ENCODE data around the gene ESYT2.
A peak's percentile ranks its signal among the peaks of the same experiment; 100 is the strongest.
"Not testable (repeated sequence)": the region's sequence is repeated elsewhere in the genome, so short reads cannot be mapped to it uniquely, and the experiment has no call there.

ESYT2 gene

DNA sequence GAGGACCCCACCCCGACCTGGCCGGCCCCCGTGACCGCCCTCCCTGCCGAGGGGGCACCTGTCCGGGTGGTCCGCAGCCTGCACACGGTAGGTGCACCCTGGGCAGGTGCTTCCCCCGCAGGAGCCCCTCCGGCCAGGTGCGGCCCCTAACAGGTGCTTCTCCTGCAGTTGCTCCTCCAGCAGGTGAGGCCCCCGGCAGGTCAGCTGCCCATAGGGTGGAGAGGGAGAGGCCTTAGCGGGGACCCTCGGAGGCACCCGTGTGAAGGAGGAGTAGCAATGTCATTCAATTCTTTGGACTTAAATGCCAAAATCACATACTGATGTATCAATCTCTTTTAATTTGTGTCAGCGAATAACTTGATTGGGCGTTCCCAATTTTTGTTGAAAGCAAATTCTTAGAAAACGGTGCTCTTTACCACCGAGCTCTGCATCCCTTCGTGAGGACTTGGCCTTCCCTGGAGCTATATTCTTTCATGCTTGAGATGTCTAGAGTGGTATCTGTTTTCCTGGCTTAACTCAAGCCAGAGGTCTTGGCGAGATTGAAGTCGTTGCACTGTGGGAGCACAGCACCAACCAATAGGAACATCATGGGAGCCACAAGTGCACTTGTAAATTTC is 124.0 kb downstream of the ESYT2 start:
- H3K4me2 ChIP-seq (ENCODE audit: low read length), result peak overlapping the region; percentile 79
- H3K36me3 ChIP-seq (ENCODE audit: insufficient read depth, low read length), result no peaks in the 10 kb centered on the region
- peak overlapping the region; percentile 97 for H3K9ac ChIP-seq (ENCODE audit: low read depth, low read length)
- peak overlapping the region; percentile 94 for H3K4me3 ChIP-seq (ENCODE audit: low read length)
- no peaks in the 10 kb centered on the region for H3K27me3 ChIP-seq (ENCODE audit: control insufficient read depth, insufficient read depth, low read length)
- H3K9me3 ChIP-seq (replicated peaks; ENCODE audit: low read length), result no peaks in the 10 kb centered on the region
- H3K4me1 ChIP-seq (ENCODE audit: control insufficient read depth, insufficient read depth, low read length), result peaks cover 8% of the 10 kb centered on the region

DNA sequence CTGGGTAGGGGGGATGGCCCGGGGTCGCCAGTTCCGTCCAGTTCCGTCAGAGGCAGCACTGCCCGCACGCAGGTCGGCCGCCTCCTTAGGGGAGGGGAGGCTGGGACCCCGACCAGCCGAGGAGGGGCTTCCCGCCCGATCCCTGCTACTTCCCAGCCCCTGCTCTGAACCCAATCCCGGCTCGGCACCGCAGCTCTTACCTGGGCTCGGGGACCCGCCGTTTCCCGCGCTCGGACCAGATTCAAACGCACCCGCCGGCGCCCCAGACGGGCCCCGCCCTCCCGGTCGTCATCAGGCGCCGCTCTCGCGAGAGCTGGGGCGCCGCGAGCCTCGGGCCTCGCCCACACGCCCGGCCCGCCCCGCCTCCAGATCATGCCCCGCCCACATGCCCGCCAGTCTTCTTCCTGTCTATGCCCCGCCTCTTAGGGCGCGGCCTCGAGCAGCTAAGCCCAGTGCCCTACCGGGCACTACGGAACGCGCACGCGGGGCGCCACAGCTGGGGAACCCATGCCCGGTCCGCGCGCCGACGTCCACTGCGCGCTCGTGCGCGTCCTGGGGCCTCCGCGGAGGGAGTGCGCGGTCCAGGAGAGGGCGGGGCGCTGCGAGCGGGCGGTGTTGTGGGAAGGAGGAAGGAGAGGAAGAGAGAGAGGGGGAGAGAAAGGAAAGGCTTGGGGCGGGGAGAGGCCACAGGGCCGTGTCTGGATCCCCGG is 124.6 kb downstream of the ESYT2 start, which contains the start of gene NCAPG2:
NCAPG2 (minus strand) TSS at position 281 of the 710 bp plus-strand sequence. CDS start 2,905 bp downstream, outside the sequence.
- Histone ChIP-seq H3K9ac (ENCODE audit: low read depth, low read length) (peak within 1 kb of the TSS; percentile 97), H3K4me1 (ENCODE audit: control insufficient read depth, insufficient read depth, low read length) (peaks cover 8% of the 10 kb centered on the region), H3K9me3 (replicated peaks; ENCODE audit: low read length) (no peaks in the 10 kb centered on the region), H3K36me3 (ENCODE audit: insufficient read depth, low read length) (peaks cover 5% of the 10 kb centered on the region), H3K4me3 (ENCODE audit: low read length) (peak within 1 kb of the TSS; percentile 94), H3K27me3 (ENCODE audit: control insufficient read depth, insufficient read depth, low read length) (no peaks in the 10 kb centered on the region), H3K4me2 (ENCODE audit: low read length) (peak within 1 kb of the TSS; percentile 96)

DNA sequence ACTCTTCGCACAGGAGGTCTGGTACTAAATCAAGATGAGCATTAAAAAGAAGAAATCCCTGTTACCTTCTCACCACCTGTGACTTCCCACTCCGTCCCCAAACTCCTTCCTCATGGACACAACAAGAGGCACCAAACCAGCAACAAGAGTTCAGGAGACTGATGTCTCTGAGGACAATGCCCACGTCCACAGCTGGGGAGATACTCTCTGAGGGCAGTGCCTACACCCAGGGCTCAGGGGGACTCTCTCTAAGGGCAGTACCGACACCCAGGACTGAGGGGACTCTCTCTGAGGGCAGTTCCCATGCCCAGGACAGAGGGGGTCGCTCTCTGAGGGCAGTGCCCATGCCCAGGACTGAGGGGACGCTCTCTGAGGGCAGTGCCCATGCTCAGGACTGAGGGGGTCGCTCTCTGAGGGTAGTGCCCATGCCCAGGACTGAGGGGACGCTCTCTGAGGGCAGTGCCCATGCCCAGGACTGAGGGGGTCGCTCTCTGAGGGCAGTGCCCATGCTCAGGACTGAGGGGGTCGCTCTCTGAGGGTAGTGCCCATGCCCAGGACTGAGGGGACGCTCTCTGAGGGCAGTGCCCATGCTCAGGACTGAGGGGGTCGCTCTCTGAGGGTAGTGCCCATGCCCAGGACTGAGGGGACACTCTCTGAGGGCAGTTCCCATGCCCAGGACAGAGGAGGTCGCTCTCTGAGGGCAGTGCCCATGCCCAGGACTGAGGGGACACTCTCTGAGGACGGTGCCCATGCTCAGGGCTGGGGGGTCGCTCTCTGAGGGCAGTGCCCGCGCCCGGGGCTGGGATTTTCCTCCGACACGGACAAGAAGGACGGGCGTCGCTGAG is 125.4 kb downstream of the ESYT2 start:
- not testable (repeated sequence) for H3K9me3 ChIP-seq (replicated peaks; ENCODE audit: low read length); H3K27me3 ChIP-seq (ENCODE audit: control insufficient read depth, insufficient read depth, low read length); H3K4me1 ChIP-seq (ENCODE audit: control insufficient read depth, insufficient read depth, low read length)
- Histone ChIP-seq H3K4me2 (ENCODE audit: low read length) (peak overlapping the region; percentile 96), H3K4me3 (ENCODE audit: low read length) (peak overlapping the region; percentile 94), H3K9ac (ENCODE audit: low read depth, low read length) (peak overlapping the region; percentile 97), H3K36me3 (ENCODE audit: insufficient read depth, low read length) (peaks cover 13% of the 10 kb centered on the region)

DNA sequence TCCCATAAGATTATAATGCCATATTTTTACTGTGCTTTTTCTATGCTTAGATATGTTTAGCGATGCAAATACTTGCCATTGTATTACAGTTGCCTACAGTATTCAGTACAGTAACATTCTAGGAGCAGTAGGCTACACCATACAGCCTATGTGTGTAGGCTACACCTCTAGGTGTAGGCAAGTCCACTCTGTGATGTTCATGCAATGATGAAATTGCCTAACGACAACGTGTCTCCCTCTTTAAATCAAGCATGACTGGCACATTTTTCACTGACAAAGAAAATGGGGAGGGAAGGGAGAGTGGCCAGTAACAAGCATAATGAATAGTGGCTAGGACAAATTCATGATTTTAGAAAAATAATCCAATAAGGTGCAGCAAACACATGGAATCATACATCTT is 126.4 kb downstream of the ESYT2 start:
- H3K4me3 ChIP-seq (ENCODE audit: low read length), result peak overlapping the region; percentile 94

DNA sequence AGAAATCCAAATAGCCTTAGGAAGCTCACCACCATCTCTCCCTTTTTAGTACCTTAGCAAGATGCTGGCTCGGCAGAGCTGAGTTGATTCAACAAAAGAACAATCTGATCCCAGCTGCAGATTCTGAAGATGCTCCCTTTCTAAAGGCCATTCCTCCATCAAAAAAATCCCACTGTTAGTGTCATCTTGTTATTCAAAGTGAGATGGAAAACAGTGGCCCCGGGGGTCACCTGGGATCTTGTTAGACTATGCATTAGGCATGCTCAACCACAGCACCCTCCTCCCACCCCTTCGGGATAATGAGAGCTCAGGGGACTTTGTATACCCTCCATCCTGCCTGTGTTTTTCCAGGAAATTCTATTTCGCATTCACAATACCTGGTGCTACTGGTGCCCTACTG is 127.1 kb downstream of the ESYT2 start:
- peak overlapping the region; percentile 4 for H3K4me3 ChIP-seq (ENCODE audit: low read length)
- H3K9me3 ChIP-seq (replicated peaks; ENCODE audit: low read length), result no peaks in the 10 kb centered on the region
- H3K27me3 ChIP-seq (ENCODE audit: control insufficient read depth, insufficient read depth, low read length), result no peaks in the 10 kb centered on the region
- H3K4me2 ChIP-seq (ENCODE audit: low read length), result peak overlapping the region; percentile 96
- peaks cover 8% of the 10 kb centered on the region for H3K4me1 ChIP-seq (ENCODE audit: control insufficient read depth, insufficient read depth, low read length)
- H3K9ac ChIP-seq (ENCODE audit: low read depth, low read length), result no peak overlapping the region
- H3K36me3 ChIP-seq (ENCODE audit: insufficient read depth, low read length), result peaks cover 13% of the 10 kb centered on the region

More for the DNA sequence above, 126.4 kb downstream of the ESYT2 start:
- Histone ChIP-seq H3K4me2 (ENCODE audit: low read length) (peak overlapping the region; percentile 96), H3K9ac (ENCODE audit: low read depth, low read length) (peak overlapping the region; percentile 97), H3K4me1 (ENCODE audit: control insufficient read depth, insufficient read depth, low read length) (peaks cover 8% of the 10 kb centered on the region), H3K9me3 (replicated peaks; ENCODE audit: low read length) (no peaks in the 10 kb centered on the region), H3K36me3 (ENCODE audit: insufficient read depth, low read length) (peaks cover 13% of the 10 kb centered on the region), H3K27me3 (ENCODE audit: control insufficient read depth, insufficient read depth, low read length) (no peaks in the 10 kb centered on the region)

DNA sequence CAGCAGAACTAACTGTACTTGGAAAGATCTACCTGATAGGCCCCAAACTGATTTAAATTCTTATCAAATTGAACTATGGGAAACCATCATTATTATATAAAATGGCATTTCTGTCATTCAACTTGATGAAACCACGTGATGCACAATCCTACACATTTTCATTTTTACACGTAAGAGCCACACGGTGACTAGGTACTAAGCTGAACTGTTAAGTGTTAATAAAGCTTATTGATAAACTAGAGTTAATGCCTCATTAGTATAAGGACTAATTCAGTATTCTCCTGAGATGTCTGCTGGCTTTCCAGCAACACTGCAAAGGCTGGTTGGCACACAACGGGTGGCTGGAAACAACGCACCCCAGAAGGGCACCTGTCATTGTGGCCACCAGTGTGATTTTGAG is 129.3 kb downstream of the ESYT2 start:
- H3K36me3 ChIP-seq (ENCODE audit: insufficient read depth, low read length), result peaks cover 13% of the 10 kb centered on the region
- H3K9ac ChIP-seq (ENCODE audit: low read depth, low read length), result no peak overlapping the region
- no peak overlapping the region for H3K4me2 ChIP-seq (ENCODE audit: low read length)
- no peaks in the 10 kb centered on the region for H3K27me3 ChIP-seq (ENCODE audit: control insufficient read depth, insufficient read depth, low read length)
- H3K4me1 ChIP-seq (ENCODE audit: control insufficient read depth, insufficient read depth, low read length), result peaks cover 14% of the 10 kb centered on the region
- no peaks in the 10 kb centered on the region for H3K9me3 ChIP-seq (replicated peaks; ENCODE audit: low read length)
- H3K4me3 ChIP-seq (ENCODE audit: low read length), result no peak overlapping the region

DNA sequence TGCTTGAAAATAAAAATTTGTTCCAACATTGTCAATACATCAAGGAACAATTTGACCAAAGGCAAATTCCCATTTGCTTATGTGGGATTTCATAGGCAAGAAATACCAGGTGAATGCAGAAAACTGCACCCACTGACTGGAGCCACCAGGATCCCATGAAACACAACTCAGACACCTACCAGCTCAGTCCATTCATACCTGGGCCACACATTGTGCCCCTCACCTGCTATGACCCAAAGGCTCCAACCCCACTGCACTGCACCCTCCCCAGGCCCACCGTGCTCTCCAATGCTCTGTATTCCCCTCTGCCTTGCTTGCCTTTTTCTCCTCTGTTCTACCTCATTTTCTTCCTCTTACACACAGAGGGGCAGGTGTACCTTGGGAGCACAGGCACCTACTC is 130.0 kb downstream of the ESYT2 start:
- H3K4me3 ChIP-seq (ENCODE audit: low read length), result no peak overlapping the region
- H3K27me3 ChIP-seq (ENCODE audit: control insufficient read depth, insufficient read depth, low read length), result no peaks in the 10 kb centered on the region
- peaks cover 13% of the 10 kb centered on the region for H3K36me3 ChIP-seq (ENCODE audit: insufficient read depth, low read length)
- H3K4me1 ChIP-seq (ENCODE audit: control insufficient read depth, insufficient read depth, low read length), result peaks cover 14% of the 10 kb centered on the region
- no peak overlapping the region for H3K4me2 ChIP-seq (ENCODE audit: low read length)
- no peaks in the 10 kb centered on the region for H3K9me3 ChIP-seq (replicated peaks; ENCODE audit: low read length)
- H3K9ac ChIP-seq (ENCODE audit: low read depth, low read length), result no peak overlapping the region

DNA sequence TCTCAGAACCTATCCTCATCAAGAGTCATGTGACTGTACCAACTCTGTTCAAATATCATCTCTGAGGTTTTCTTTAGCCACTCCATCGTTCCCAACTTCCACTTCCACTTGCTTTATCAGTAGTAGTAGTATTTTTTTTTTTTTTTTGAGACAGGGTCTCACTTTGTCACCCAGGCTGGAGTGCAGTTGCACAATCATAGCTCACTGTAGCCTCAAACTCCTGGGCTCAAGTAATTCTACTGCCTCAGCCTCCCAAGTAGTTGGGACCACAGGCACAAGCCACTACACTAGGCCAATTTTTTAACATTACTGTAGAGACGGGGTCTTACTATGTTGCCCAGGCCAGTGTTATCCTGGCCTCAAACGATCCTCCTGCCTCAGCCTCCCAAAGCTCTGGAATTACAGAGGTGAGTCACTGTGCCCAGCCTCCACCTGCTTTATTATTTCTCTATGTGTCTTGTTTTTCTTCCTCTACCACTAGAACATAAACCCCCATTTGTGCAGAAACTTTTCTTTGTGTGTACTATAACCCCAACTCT is 130.6 kb downstream of the ESYT2 start:
- Histone ChIP-seq H3K4me3 (ENCODE audit: low read length) (no peak overlapping the region), H3K9ac (ENCODE audit: low read depth, low read length) (no peak overlapping the region), H3K4me2 (ENCODE audit: low read length) (no peak overlapping the region), H3K36me3 (ENCODE audit: insufficient read depth, low read length) (peaks cover 13% of the 10 kb centered on the region), H3K27me3 (ENCODE audit: control insufficient read depth, insufficient read depth, low read length) (no peaks in the 10 kb centered on the region), H3K4me1 (ENCODE audit: control insufficient read depth, insufficient read depth, low read length) (peaks cover 13% of the 10 kb centered on the region), H3K9me3 (replicated peaks; ENCODE audit: low read length) (no peaks in the 10 kb centered on the region)

DNA sequence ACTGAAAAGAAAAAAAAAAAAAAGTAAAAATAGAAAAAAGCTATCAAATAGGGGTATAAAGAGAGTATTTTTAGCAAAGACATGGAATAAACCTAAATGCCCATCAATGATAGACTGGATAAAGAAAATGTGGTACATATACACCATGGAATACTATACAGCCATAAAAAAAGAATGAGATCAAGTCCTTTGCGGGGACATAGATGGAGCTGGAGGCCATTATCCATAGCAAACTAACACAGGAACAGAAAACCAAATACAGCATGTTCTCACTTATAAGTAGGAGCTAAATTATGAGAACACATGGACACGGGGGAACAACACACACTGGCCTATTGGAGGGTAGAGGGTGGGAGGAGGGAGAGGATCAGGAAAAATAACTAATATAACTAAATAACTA is 131.7 kb downstream of the ESYT2 start:
- H3K4me1 ChIP-seq (ENCODE audit: control insufficient read depth, insufficient read depth, low read length), result peaks cover 10% of the 10 kb centered on the region

DNA sequence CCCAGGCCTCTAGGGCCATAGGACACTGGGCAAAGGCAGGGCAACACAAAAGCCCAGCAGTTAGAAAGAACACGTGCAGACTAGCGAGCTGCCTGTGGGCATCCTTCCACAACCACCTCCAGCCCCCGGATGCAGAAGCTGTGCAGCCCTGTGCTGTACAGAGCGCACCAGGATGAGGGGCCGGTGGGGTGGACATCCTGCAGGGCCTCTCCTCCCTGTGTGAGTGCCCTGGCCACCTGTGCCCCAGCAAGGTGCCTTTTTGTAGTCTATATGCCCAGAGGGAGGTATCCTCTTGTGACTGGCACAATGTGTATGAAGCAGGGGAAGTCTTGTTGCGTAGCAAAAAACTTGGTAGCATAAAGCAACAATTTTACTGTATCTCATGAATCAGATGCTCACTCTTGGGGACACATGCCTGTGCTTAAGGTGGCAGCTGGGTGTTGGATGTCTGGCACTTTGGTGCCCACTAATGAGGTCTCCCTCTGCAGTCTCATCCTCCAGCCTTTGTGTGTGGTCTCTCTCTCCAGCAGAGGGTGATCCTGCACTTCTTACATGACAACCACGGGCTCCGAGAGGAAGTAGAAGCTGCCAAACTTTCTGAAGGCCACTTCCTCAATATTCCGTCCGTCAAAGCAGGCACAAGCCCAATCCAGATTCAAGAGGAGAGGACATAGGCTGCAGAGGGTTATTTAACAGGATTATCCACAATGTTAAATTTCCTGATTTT is 133.4 kb downstream of the ESYT2 start:
- Histone ChIP-seq H3K4me1 (ENCODE audit: control insufficient read depth, insufficient read depth, low read length) (peaks cover 6% of the 10 kb centered on the region), H3K4me3 (ENCODE audit: low read length) (no peak overlapping the region), H3K4me2 (ENCODE audit: low read length) (peak overlapping the region; percentile 48), H3K27me3 (ENCODE audit: control insufficient read depth, insufficient read depth, low read length) (no peaks in the 10 kb centered on the region), H3K9ac (ENCODE audit: low read depth, low read length) (peak overlapping the region; percentile 64), H3K36me3 (ENCODE audit: insufficient read depth, low read length) (peaks cover 16% of the 10 kb centered on the region), H3K9me3 (replicated peaks; ENCODE audit: low read length) (no peaks in the 10 kb centered on the region)

More for the DNA sequence above, 131.7 kb downstream of the ESYT2 start:
- not testable (repeated sequence) for H3K4me3 ChIP-seq (ENCODE audit: low read length); H3K9me3 ChIP-seq (replicated peaks; ENCODE audit: low read length); H3K9ac ChIP-seq (ENCODE audit: low read depth, low read length); H3K27me3 ChIP-seq (ENCODE audit: control insufficient read depth, insufficient read depth, low read length); H3K4me2 ChIP-seq (ENCODE audit: low read length)
- H3K36me3 ChIP-seq (ENCODE audit: insufficient read depth, low read length), result peaks cover 16% of the 10 kb centered on the region

DNA sequence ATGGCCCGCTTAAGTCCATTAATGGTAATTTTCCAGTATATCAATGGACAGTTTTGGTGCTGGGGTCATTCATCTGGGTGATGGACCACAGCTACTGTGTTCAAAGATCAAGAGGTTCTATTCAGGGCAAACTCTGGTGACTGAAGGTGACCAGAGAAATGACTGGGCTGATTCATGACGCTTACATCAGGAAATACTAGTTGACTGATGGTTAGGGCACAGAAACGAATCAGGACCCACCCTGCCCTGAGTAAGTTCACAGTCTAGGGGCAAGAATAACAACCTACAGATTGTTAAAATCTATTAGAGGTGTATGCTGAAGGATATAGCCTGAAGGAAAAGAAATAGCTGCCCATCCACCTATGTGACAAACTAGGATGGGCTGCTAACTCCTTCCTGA is 134.3 kb downstream of the ESYT2 start:
- peaks cover 6% of the 10 kb centered on the region for H3K4me1 ChIP-seq (ENCODE audit: control insufficient read depth, insufficient read depth, low read length)
- peaks cover 13% of the 10 kb centered on the region for H3K36me3 ChIP-seq (ENCODE audit: insufficient read depth, low read length)
- H3K9ac ChIP-seq (ENCODE audit: low read depth, low read length), result no peak overlapping the region
- no peak overlapping the region for H3K4me2 ChIP-seq (ENCODE audit: low read length)
- no peaks in the 10 kb centered on the region for H3K27me3 ChIP-seq (ENCODE audit: control insufficient read depth, insufficient read depth, low read length)
- no peaks in the 10 kb centered on the region for H3K9me3 ChIP-seq (replicated peaks; ENCODE audit: low read length)
- H3K4me3 ChIP-seq (ENCODE audit: low read length), result no peak overlapping the region
